HG02970 (cell line): ENCODE measurements around the gene SEC14L2.
A peak's percentile ranks its signal among the peaks of the same experiment; 100 is the strongest.
"Not testable (repeated sequence)": the region's sequence is repeated elsewhere in the genome, so short reads cannot be mapped to it uniquely, and the experiment has no call there.

Experiments used
- ATAC-seq: cut with Tn5 transposase; IDR thresholded peaks from one replicate; pipeline ENCODE4 v1.9.1; 2021; ENCODE audit warnings: mild to moderate bottlenecking, moderate library complexity, moderate number of reproducible peaks; ENCODE audit not compliant: unreplicated experiment, low FRiP score

Gene SEC14L2

GRCh38 chr22:30402028-30402765 lies 5.4 kb downstream of the SEC14L2 start:
- ATAC-seq = no peak

GRCh38 chr22:30402766-30403104 lies 5.9 kb downstream of the SEC14L2 start:
- not testable (repeated sequence) for ATAC-seq

GRCh38 chr22:30404307-30404706 lies 7.5 kb downstream of the SEC14L2 start:
- ATAC-seq = no peak

GRCh38 chr22:30405731-30406130 lies 8.9 kb downstream of the SEC14L2 start:
- no peak for ATAC-seq

- no peak for ATAC-seq
These were observed 9.6 kb downstream of the SEC14L2 start for GRCh38 chr22:30406400-30406799.

- ATAC-seq = no peak
These were observed 11.7 kb downstream of the SEC14L2 start for GRCh38 chr22:30408388-30409102.

GRCh38 chr22:30411780-30412179 lies 15.0 kb downstream of the SEC14L2 start:
- ATAC-seq = no peak

- ATAC-seq = no peak
These were observed 16.2 kb downstream of the SEC14L2 start for GRCh38 chr22:30413001-30413400.

GRCh38 chr22:30413745-30414524 lies 17.1 kb downstream of the SEC14L2 start:
- ATAC-seq = no peak

- no peak for ATAC-seq
These were observed 17.8 kb downstream of the SEC14L2 start for GRCh38 chr22:30414525-30415047.

- ATAC-seq = no peak
These were observed 19.6 kb downstream of the SEC14L2 start for GRCh38 chr22:30416403-30416802.

GRCh38 chr22:30416837-30417236 lies 20.0 kb downstream of the SEC14L2 start:
- no peak for ATAC-seq

GRCh38 chr22:30420347-30421125 lies 23.7 kb downstream of the SEC14L2 start:
- ATAC-seq = no peak

GRCh38 chr22:30421695-30422480 lies 25.1 kb downstream of the SEC14L2 start:
- ATAC-seq = no peak

- ATAC-seq = no peak
These were observed 25.9 kb downstream of the SEC14L2 start for GRCh38 chr22:30422481-30423300.

- peak; percentile 32 for ATAC-seq
These were observed 26.6 kb downstream of the SEC14L2 start for GRCh38 chr22:30423301-30423958.

- ATAC-seq = peak; percentile 86
These were observed 27.2 kb downstream of the SEC14L2 start for GRCh38 chr22:30423959-30424533.
